Coronary artery (tissue), 2 donors: ENCODE results near the gene UGT8.
A peak's percentile ranks its signal among the peaks of the same experiment; 100 is the strongest.

Experiments used
- DNase-seq: peaks from one replicate; pipeline ENCODE4 v3.0.0-alpha.2; 2017; ENCODE audit warnings: low spot score
- H3K27ac ChIP-seq, 2 donors: fragments of 200-600 bp; sonication (generic); one replicate each; pipeline ENCODE4 v1.5.1; 2016 to 2019
- H3K4me3 ChIP-seq: fragments of 200-600 bp; sonication (generic); 2 replicates; pipeline ENCODE4 v1.5.1; 2016; ENCODE audit warnings: mild to moderate bottlenecking, moderate library complexity
- CTCF ChIP-seq: fragments of 200-600 bp; sonication (generic); IDR thresholded peaks from one replicate; pipeline ENCODE4 v1.5.1; 2019; ENCODE audit warnings: antibody characterized with exemption

The UGT8 gene

GRCh38 chr4:114595921-114596320 lies 2.7 kb upstream of the UGT8 start:
- Histone ChIP-seq H3K4me3 (no peak overlapping the region), H3K27ac (no peak overlapping the region)
- no peak for DNase-seq
- no peak for TF ChIP-seq CTCF

GRCh38 chr4:114597410-114598115 lies 1.0 kb upstream of the UGT8 start:
- peak overlapping the region; percentile 72 for H3K4me3 ChIP-seq

GRCh38 chr4:114599231-114599902 lies 760 bp downstream of the UGT8 start:
- Histone ChIP-seq H3K4me3 (peak overlapping the region; percentile 72), H3K27ac (no peak overlapping the region)
- no peak for DNase-seq
- no peak for TF ChIP-seq CTCF

More at GRCh38 chr4:114597410-114598115, 1.0 kb upstream of the UGT8 start:
- TF ChIP-seq CTCF: no peak
- no peak for DNase-seq
- no peak overlapping the region for H3K27ac ChIP-seq

- TF ChIP-seq CTCF: no peak
- Histone ChIP-seq H3K27ac (no peak overlapping the region), H3K4me3 (peak overlapping the region; percentile 72)
- DNase-seq: no peak
Measured at GRCh38 chr4:114599903-114600552, 1.4 kb downstream of the UGT8 start.

- H3K27ac ChIP-seq: no peak overlapping the region
- no peak for DNase-seq
- no peak for TF ChIP-seq CTCF
- H3K4me3 ChIP-seq: no peak overlapping the region
Measured at GRCh38 chr4:114600672-114601071, 2.1 kb downstream of the UGT8 start.

- no peak for DNase-seq
- TF ChIP-seq CTCF: no peak
- no peak overlapping the region for H3K27ac ChIP-seq
- H3K4me3 ChIP-seq: no peak overlapping the region
Measured at GRCh38 chr4:114601304-114602052, 2.9 kb downstream of the UGT8 start.
